Hepatocyte (in vitro differentiated cells): Measurements from ENCODE around the gene SOX8. TPM values are rescaled to one million over a fixed set of nuclear protein-coding genes. Genes with fewer than 3 reads are reported as not detected.
"Not testable (repeated sequence)": the region's sequence is repeated elsewhere in the genome, so short reads cannot be mapped to it uniquely, and the experiment has no call there.

Source experiments
- DNase-seq: peaks from one replicate; pipeline ENCODE4 v3.0.0-alpha.2; 2016; ENCODE audit warnings: low spot score
- H2AFZ ChIP-seq: fragments of 200-600 bp; sonication (generic); 2 replicates; pipeline ENCODE4 v1.6.0; 2016; ENCODE audit warnings: antibody characterized with exemption, mild to moderate bottlenecking
- H3K27ac ChIP-seq: fragments of 200-600 bp; sonication (generic); 2 replicates; pipeline ENCODE4 v1.5.1; 2016; ENCODE audit warnings: mild to moderate bottlenecking
- H3K27me3 ChIP-seq: fragments of 200-600 bp; sonication (generic); 2 replicates; pipeline ENCODE4 v1.6.1; 2016
- H3K36me3 ChIP-seq: fragments of 200-600 bp; sonication (generic); replicated peaks from 2 replicates; pipeline ENCODE4 v1.5.1; 2016; ENCODE audit warnings: low read depth; ENCODE audit not compliant: insufficient read depth
- H3K4me1 ChIP-seq: fragments of 200-600 bp; sonication (generic); 2 replicates; pipeline ENCODE4 v1.5.1; 2016; ENCODE audit warnings: mild to moderate bottlenecking, moderate library complexity; ENCODE audit not compliant: insufficient read depth
- H3K4me2 ChIP-seq: fragments of 200-600 bp; sonication (generic); 2 replicates; pipeline ENCODE4 v1.6.0; 2016
- H3K4me3 ChIP-seq: fragments of 200-600 bp; sonication (generic); 2 replicates; pipeline ENCODE4 v1.5.1; 2016; ENCODE audit warnings: mild to moderate bottlenecking
- H3K79me2 ChIP-seq: fragments of 200-600 bp; sonication (generic); 2 replicates; pipeline ENCODE4 v1.6.0; 2017; ENCODE audit warnings: mild to moderate bottlenecking
- H3K9me2 ChIP-seq: fragments of 200-600 bp; sonication (generic); replicated peaks from 2 replicates; pipeline ENCODE4 v1.6.0; 2017; ENCODE audit warnings: mild to moderate bottlenecking; ENCODE audit not compliant: insufficient read depth
- H3K9me3 ChIP-seq: fragments of 200-600 bp; sonication (generic); 2 replicates; pipeline ENCODE4 v1.5.1; 2016; ENCODE audit warnings: low read depth, mild to moderate bottlenecking
- H4K20me1 ChIP-seq: fragments of 200-600 bp; sonication (generic); 2 replicates; pipeline ENCODE4 v1.6.0; 2016; ENCODE audit warnings: mild to moderate bottlenecking; ENCODE audit not compliant: insufficient read depth, poor library complexity, severe bottlenecking
- CTCF ChIP-seq: fragments of 200-600 bp; sonication (generic); IDR thresholded peaks from 2 replicates; pipeline ENCODE4 v1.5.1; 2016; ENCODE audit warnings: antibody characterized with exemption, mild to moderate bottlenecking; ENCODE audit not compliant: poor library complexity
- EZH2 ChIP-seq: fragments of 200-600 bp; sonication (generic); IDR thresholded peaks from 2 replicates; pipeline ENCODE4 v1.6.1; 2016; ENCODE audit warnings: antibody characterized with exemption, mild to moderate bottlenecking, borderline replicate concordance
- EZH2phosphoT487 ChIP-seq: fragments of 200-600 bp; sonication (generic); IDR thresholded peaks from one replicate; pipeline ENCODE4 v1.6.1; 2018; ENCODE audit warnings: antibody characterized with exemption, mild to moderate bottlenecking, low read depth, moderate library complexity; ENCODE audit not compliant: unreplicated experiment, severe bottlenecking
- WGBS: methylation state at CpG from one replicate; pipeline ENCODE4 v1.1.6; 2016; ENCODE audit warnings: low lambda C conversion rate; ENCODE audit errors: missing lambda C conversion rate; 5-methylcytosine and 5-hydroxymethylcytosine counted together
- polyA plus RNA-seq: library from polyadenylated mRNA; unstranded; fragments of >200 nt; fragmentation: Nextera tagmentation; extraction: Ambion mirVana; gene quantifications from 2 replicates; pipeline ENCODE4 v1.2.1, GENCODE V29; 2016
- total RNA-seq: library from RNA; depleted of rRNA; stranded (reverse); fragments of >200 nt; gene quantifications from 2 replicates; pipeline ENCODE4 v1.2.3, GENCODE V29; 2014

Gene SOX8
- total and polyA plus RNA-seq, 2 experiments from 2014 or later, result 3.8 to 4.7 TPM

DNA sequence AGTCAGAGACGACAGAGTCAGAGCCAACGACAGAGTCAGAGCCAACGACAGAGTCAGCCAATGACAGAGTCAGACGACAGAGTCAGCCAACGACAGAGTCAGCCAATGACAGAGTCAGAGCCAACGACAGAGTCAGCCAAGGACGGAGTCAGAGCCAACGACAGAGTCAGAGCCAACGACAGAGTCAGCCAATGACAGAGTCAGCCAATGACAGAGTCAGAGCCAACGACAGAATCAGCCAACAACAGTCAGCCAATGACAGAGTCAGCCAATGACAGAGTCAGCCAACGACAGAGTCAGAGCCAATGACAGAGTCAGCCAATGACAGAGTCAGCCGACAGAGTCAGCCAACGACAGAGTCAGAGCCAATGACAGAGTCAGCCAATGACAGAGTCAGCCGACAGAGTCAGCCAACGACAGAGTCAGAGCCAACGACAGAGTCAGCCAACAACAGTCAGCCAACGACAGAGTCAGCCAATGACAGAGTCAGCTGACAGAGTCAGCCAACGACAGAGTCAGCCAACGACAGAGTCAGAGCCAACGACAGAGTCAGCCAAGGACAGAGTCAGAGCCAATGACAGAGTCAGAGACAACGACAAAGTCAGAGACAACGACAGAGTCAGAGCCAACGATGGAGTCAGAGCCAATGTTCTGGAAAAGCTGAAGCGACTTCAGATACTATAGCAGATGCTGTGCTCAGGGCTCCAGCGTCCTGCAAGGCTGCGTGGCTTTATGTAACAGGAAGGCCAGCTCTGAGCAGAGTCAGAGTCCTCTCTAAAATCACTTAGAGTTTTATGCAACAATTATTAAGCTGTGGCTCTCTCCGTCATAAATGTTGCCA is 30.6 kb upstream of the SOX8 start:
- not testable (repeated sequence) for DNase-seq, H3K4me2 ChIP-seq, H3K9me3 ChIP-seq, H3K79me2 ChIP-seq, H3K4me3 ChIP-seq, H3K36me3 ChIP-seq, H3K27ac ChIP-seq, H3K4me1 ChIP-seq, H3K27me3 ChIP-seq, H3K9me2 ChIP-seq, H4K20me1 ChIP-seq, H2AFZ ChIP-seq
- WGBS, result 92% methylated on average over 26 of the region's 27 CpGs

GRCh38 chr16:951660-952301 is 29.8 kb upstream of the SOX8 start:
- Histone ChIP-seq H3K27me3 (no peaks in the 10 kb centered on the region), H3K27ac (no peak overlapping the region), H3K36me3 (no peaks in the 10 kb centered on the region), H3K4me1 (no peaks in the 10 kb centered on the region), H3K9me3 (no peaks in the 10 kb centered on the region), H2AFZ (no peak overlapping the region), H4K20me1 (no peaks in the 10 kb centered on the region), H3K9me2 (no peaks in the 10 kb centered on the region), H3K79me2 (no peaks in the 10 kb centered on the region), H3K4me2 (no peak overlapping the region), H3K4me3 (no peak overlapping the region)
- no peak for TF ChIP-seq EZH2phosphoT487
- TF ChIP-seq CTCF, result no peak
- no peak for TF ChIP-seq EZH2
- 92% methylated on average over 21 of the region's 22 CpGs for WGBS
- no peak for DNase-seq

GRCh38 chr16:952321-952720 is 29.2 kb upstream of the SOX8 start:
- H3K9me2 ChIP-seq, result no peaks in the 10 kb centered on the region
- H3K4me1 ChIP-seq, result no peaks in the 10 kb centered on the region
- no peak overlapping the region for H3K27ac ChIP-seq
- no peak overlapping the region for H3K4me3 ChIP-seq
- H2AFZ ChIP-seq, result no peak overlapping the region
- TF ChIP-seq EZH2phosphoT487, result no peak
- TF ChIP-seq CTCF, result no peak
- TF ChIP-seq EZH2, result no peak
- H3K27me3 ChIP-seq, result no peaks in the 10 kb centered on the region
- no peak for DNase-seq
- H3K4me2 ChIP-seq, result no peak overlapping the region
- no peaks in the 10 kb centered on the region for H3K9me3 ChIP-seq
- no peaks in the 10 kb centered on the region for H4K20me1 ChIP-seq
- H3K36me3 ChIP-seq, result no peaks in the 10 kb centered on the region
- WGBS, result 98% methylated on average over 12 of the region's 12 CpGs
- no peaks in the 10 kb centered on the region for H3K79me2 ChIP-seq

- H2AFZ ChIP-seq, H3K27ac ChIP-seq, H3K4me1 ChIP-seq, H4K20me1 ChIP-seq, H3K9me2 ChIP-seq, H3K4me3 ChIP-seq, H3K36me3 ChIP-seq, H3K4me2 ChIP-seq, H3K79me2 ChIP-seq, DNase-seq, H3K9me3 ChIP-seq, H3K27me3 ChIP-seq: not testable (repeated sequence)
- WGBS, result 94% methylated on average over 4 of the region's 7 CpGs
These were observed 27.8 kb upstream of the SOX8 start for GRCh38 chr16:953818-954217.

DNA sequence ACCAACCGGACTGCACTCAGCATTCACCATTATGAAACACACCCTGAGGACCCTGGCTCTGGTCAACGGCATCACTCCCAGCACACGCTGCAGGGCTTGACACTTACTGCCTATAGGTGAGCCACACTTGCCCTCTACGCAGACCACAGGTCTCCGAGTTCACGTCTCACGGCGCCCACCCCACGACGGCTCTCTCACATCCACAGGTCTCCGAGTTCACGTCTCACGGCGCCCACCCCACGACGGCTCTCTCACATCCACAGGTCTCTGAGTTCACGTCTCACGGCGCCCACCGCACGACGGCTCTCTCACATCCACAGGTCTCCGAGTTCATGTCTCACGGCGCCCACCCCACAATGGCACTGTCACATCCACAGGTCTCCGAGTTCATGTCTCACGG is 25.8 kb upstream of the SOX8 start:
- not testable (repeated sequence) for H3K9me2 ChIP-seq, H3K4me3 ChIP-seq, H3K4me1 ChIP-seq, H3K27me3 ChIP-seq, H3K9me3 ChIP-seq, H3K4me2 ChIP-seq, H3K36me3 ChIP-seq, H4K20me1 ChIP-seq, DNase-seq, H3K27ac ChIP-seq, H2AFZ ChIP-seq, H3K79me2 ChIP-seq
- 94% methylated on average over 13 of the region's 27 CpGs for WGBS
